H1 (cell line): ENCODE results near the gene TLE4.

Source experiments
- ATF3 ChIP-seq: IDR thresholded peaks from 2 replicates; pipeline ENCODE4 v1.6.1; 2011; ENCODE audit warnings: low read depth, mild to moderate bottlenecking, low read length; ENCODE audit not compliant: insufficient read depth
- CTCF ChIP-seq, 3 experiments: IDR thresholded peaks; 1 replicate in 2 of 3; 2 replicates in 1 of 3; pipeline versions ENCODE4 v1.5.1 to v1.6.1; 2011; ENCODE audit warnings: low read length in 3 of 3, mild to moderate bottlenecking in 3 of 3, inconsistent platforms in 2 of 3, low read depth in 1 of 3, moderate library complexity in 1 of 3; ENCODE audit not compliant: insufficient read depth in 1 of 3; ENCODE audit errors: control extremely low read depth in 1 of 3
- GABPA ChIP-seq: IDR thresholded peaks from 2 replicates; pipeline ENCODE4 v1.6.1; 2011; ENCODE audit warnings: mild to moderate bottlenecking, low read length, moderate library complexity, borderline replicate concordance; ENCODE audit not compliant: insufficient read depth
- PHF8 ChIP-seq: fragments of 200-600 bp; sonication (generic); conservative IDR thresholded peaks from 2 replicates; pipeline ENCODE4 v1.7.1; 2012; ENCODE audit warnings: low read depth, mild to moderate bottlenecking, inconsistent platforms, low read length, moderate library complexity
- POLR2A ChIP-seq, 2 experiments: IDR thresholded peaks; 1 replicate in 1 of 2; 2 replicates in 1 of 2; pipeline ENCODE4 v1.6.1; 2011; ENCODE audit warnings: low read depth in 2 of 2, low read length in 2 of 2, mild to moderate bottlenecking in 2 of 2; ENCODE audit errors: control extremely low read depth in 1 of 2
- POLR2AphosphoS5 ChIP-seq: IDR thresholded peaks from 2 replicates; pipeline ENCODE4 v1.6.1; 2011; ENCODE audit warnings: low read depth, low read length
- SIN3A ChIP-seq, 2 experiments: IDR thresholded peaks in 1 of 2; conservative IDR thresholded peaks in 1 of 2; 2 replicates each; pipeline ENCODE4 v1.6.1; 2011 to 2012; ENCODE audit warnings: low read length in 2 of 2, improper control_type of control experiment in 1 of 2, low read depth in 1 of 2, mild to moderate bottlenecking in 1 of 2
- SIX5 ChIP-seq: IDR thresholded peaks from 2 replicates; pipeline ENCODE4 v1.6.1; 2011; ENCODE audit warnings: mild to moderate bottlenecking, low read depth, low read length
- SP1 ChIP-seq: IDR thresholded peaks from 2 replicates; pipeline ENCODE4 v1.6.1; 2011; ENCODE audit warnings: low read depth, low read length
- SRF ChIP-seq: IDR thresholded peaks from 2 replicates; pipeline ENCODE4 v1.6.1; 2011; ENCODE audit warnings: mild to moderate bottlenecking, low read depth, low read length, moderate library complexity
- TEAD4 ChIP-seq: IDR thresholded peaks from 2 replicates; pipeline ENCODE4 v1.6.1; 2012; ENCODE audit warnings: low read depth, low read length, inconsistent platforms, mixed read lengths
- USF2 ChIP-seq: IDR thresholded peaks from 2 replicates; pipeline ENCODE4 v1.6.1; 2011; ENCODE audit warnings: low read length, improper control_type of control experiment
- YY1 ChIP-seq: IDR thresholded peaks from 2 replicates; pipeline ENCODE4 v1.6.1; 2011; ENCODE audit warnings: low read depth, mild to moderate bottlenecking, low read length

GRCh38 chr9:79709743-79710674 is 138.2 kb downstream of the TLE4 start:
- TF ChIP-seq CTCF (IDR thresholded peaks at IDR 0.05; ENCODE audit: control extremely low read depth in 1 of 3, insufficient read depth in 1 of 3, low read depth in 1 of 3, low read length in 3 of 3): no peak
- TF ChIP-seq POLR2A (IDR thresholded peaks at IDR 0.05; ENCODE audit: control extremely low read depth in 1 of 2, low read depth in 2 of 2, low read length in 2 of 2): no peak
- TF ChIP-seq GABPA: no peak
- TF ChIP-seq PHF8: no peak
- no peak for TF ChIP-seq TEAD4
- TF ChIP-seq POLR2AphosphoS5: no peak
- no peak for TF ChIP-seq SRF
- TF ChIP-seq SIX5: no peak
- no peak for TF ChIP-seq YY1
- no peak for TF ChIP-seq ATF3
- no peak for TF ChIP-seq USF2
- TF ChIP-seq SIN3A (conservative IDR thresholded peaks at IDR 0.05 in 1 of 2, IDR thresholded peaks at IDR 0.05 in 1 of 2; ENCODE audit: low read depth in 1 of 2, low read length in 2 of 2): no peak
- no peak for TF ChIP-seq SP1
